Measurements from ENCODE around the gene PLEKHM1.
"Not testable (repeated sequence)": the region's sequence is repeated elsewhere in the genome, so short reads cannot be mapped to it uniquely, and the experiment has no call there.

The PLEKHM1 gene

GRCh38 chr17:45449708-45450329, 40.7 kb downstream of the PLEKHM1 start:
- H3K36me3 ChIP-seq (ENCODE audit: control insufficient read depth in 5 of 5, insufficient read depth in 5 of 5, low read length in 5 of 5), result peaks cover 0 to 52% (median 21%) of the 10 kb centered on the region in 5 donors
- H3K27me3 ChIP-seq (ENCODE audit: control insufficient read depth in 5 of 5, insufficient read depth in 4 of 5, low read length in 5 of 5); H3K27ac ChIP-seq (ENCODE audit: low read depth, low read length); H3K4me3 ChIP-seq (ENCODE audit: low read depth in 1 of 5, low read length in 5 of 5); H3K9ac ChIP-seq (ENCODE audit: low read length in 5 of 5); H3K9me3 ChIP-seq (ENCODE audit: control insufficient read depth in 5 of 5, low read length in 5 of 5): not testable (repeated sequence)
- peaks cover 0 to 27% (median 12%) of the 10 kb centered on the region in 5 donors for H3K4me1 ChIP-seq (ENCODE audit: control insufficient read depth in 5 of 5, insufficient read depth in 5 of 5, low read length in 5 of 5)

DNA sequence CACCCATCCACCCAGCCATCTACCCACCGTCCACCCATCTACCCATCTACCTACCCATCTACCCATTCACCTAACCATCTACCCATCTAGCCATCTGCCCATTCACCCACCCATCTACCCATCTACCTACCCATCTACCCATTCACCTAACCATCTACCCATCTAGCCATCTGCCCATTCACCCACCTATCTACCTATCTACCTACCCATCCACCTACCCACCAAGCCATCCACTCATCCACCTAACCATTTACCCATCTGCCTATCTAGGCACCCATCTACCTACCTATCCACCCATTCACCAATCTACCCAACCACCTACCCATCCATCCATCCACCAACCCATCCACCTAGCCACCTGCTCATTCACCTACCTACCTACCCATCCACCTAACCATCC, 41.3 kb downstream of the PLEKHM1 start:
- H3K4me1 ChIP-seq (ENCODE audit: control insufficient read depth in 5 of 5, insufficient read depth in 5 of 5, low read length in 5 of 5), result peaks cover 0 to 27% (median 12%) of the 10 kb centered on the region in 5 donors
- peaks cover 0 to 50% (median 21%) of the 10 kb centered on the region in 5 donors for H3K36me3 ChIP-seq (ENCODE audit: control insufficient read depth in 5 of 5, insufficient read depth in 5 of 5, low read length in 5 of 5)
- not testable (repeated sequence) for H3K9me3 ChIP-seq (ENCODE audit: control insufficient read depth in 5 of 5, low read length in 5 of 5); H3K9ac ChIP-seq (ENCODE audit: low read length in 5 of 5); H3K27me3 ChIP-seq (ENCODE audit: control insufficient read depth in 5 of 5, insufficient read depth in 4 of 5, low read length in 5 of 5); H3K27ac ChIP-seq (ENCODE audit: low read depth, low read length); H3K4me3 ChIP-seq (ENCODE audit: low read depth in 1 of 5, low read length in 5 of 5)

DNA sequence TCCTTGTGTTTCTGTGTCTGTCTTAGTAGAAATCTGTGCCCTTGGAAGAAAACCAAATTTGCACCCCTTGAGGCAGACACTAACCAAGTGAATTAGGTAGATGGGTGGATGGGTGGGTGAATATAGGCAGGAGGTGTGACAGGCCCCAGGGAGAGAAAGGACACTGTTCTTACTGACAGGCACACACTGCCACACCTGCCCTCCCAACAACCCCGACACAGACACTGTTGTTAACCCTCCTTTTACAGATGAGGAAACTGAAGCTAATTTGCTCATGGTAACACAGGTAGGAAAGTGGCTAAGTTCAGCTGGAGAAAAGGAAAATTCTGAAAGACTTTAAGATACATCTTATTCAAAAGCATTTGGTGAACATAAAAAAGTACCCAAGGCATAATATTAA, 42.0 kb downstream of the PLEKHM1 start:
- peaks cover 0 to 45% (median 15%) of the 10 kb centered on the region in 5 donors for H3K36me3 ChIP-seq (ENCODE audit: control insufficient read depth in 5 of 5, insufficient read depth in 5 of 5, low read length in 5 of 5)
- not testable (repeated sequence) for H3K9ac ChIP-seq (ENCODE audit: low read length in 5 of 5); H3K9me3 ChIP-seq (ENCODE audit: control insufficient read depth in 5 of 5, low read length in 5 of 5); H3K27me3 ChIP-seq (ENCODE audit: control insufficient read depth in 5 of 5, insufficient read depth in 4 of 5, low read length in 5 of 5); H3K4me3 ChIP-seq (ENCODE audit: low read depth in 1 of 5, low read length in 5 of 5); H3K27ac ChIP-seq (ENCODE audit: low read depth, low read length)
- H3K4me1 ChIP-seq (ENCODE audit: control insufficient read depth in 5 of 5, insufficient read depth in 5 of 5, low read length in 5 of 5), result peaks cover 0 to 27% (median 12%) of the 10 kb centered on the region in 5 donors

GRCh38 chr17:45448066-45448465, 42.5 kb downstream of the PLEKHM1 start:
- H3K4me3 ChIP-seq (ENCODE audit: low read depth in 1 of 5, low read length in 5 of 5); H3K27ac ChIP-seq (ENCODE audit: low read depth, low read length); H3K9me3 ChIP-seq (ENCODE audit: control insufficient read depth in 5 of 5, low read length in 5 of 5); H3K27me3 ChIP-seq (ENCODE audit: control insufficient read depth in 5 of 5, insufficient read depth in 4 of 5, low read length in 5 of 5); H3K9ac ChIP-seq (ENCODE audit: low read length in 5 of 5): not testable (repeated sequence)
- H3K4me1 ChIP-seq (ENCODE audit: control insufficient read depth in 5 of 5, insufficient read depth in 5 of 5, low read length in 5 of 5), result peaks cover 0 to 27% (median 12%) of the 10 kb centered on the region in 5 donors
- H3K36me3 ChIP-seq (ENCODE audit: control insufficient read depth in 5 of 5, insufficient read depth in 5 of 5, low read length in 5 of 5), result peaks cover 0 to 43% (median 13%) of the 10 kb centered on the region in 5 donors

DNA sequence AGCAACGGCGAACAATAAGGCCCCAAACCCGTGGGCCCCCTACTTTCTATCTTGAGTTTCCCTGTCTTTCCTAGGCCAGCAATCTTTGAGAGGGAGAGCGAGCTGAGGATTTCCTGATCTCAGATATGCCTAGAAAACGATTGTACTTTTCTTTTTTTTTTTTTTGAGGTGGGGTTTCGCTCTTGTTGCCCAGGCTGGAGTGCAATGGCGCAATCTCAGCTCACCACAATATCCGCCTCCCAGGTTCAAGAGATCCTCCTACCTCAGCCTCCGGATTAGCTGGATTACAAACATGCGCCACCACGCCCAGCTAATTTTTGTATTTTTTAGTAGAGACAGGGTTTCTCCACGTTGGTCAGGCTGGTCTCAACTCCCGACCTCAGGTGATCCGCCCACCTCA, 42.9 kb downstream of the PLEKHM1 start:
- H3K27ac ChIP-seq (ENCODE audit: low read depth, low read length); H3K27me3 ChIP-seq (ENCODE audit: control insufficient read depth in 5 of 5, insufficient read depth in 4 of 5, low read length in 5 of 5); H3K9me3 ChIP-seq (ENCODE audit: control insufficient read depth in 5 of 5, low read length in 5 of 5); H3K4me3 ChIP-seq (ENCODE audit: low read depth in 1 of 5, low read length in 5 of 5); H3K9ac ChIP-seq (ENCODE audit: low read length in 5 of 5): not testable (repeated sequence)
- Histone ChIP-seq H3K36me3 (ENCODE audit: control insufficient read depth in 5 of 5, insufficient read depth in 5 of 5, low read length in 5 of 5) (peaks cover 0 to 39% (median 13%) of the 10 kb centered on the region in 5 donors), H3K4me1 (ENCODE audit: control insufficient read depth in 5 of 5, insufficient read depth in 5 of 5, low read length in 5 of 5) (peaks cover 0 to 27% (median 12%) of the 10 kb centered on the region in 5 donors)

DNA sequence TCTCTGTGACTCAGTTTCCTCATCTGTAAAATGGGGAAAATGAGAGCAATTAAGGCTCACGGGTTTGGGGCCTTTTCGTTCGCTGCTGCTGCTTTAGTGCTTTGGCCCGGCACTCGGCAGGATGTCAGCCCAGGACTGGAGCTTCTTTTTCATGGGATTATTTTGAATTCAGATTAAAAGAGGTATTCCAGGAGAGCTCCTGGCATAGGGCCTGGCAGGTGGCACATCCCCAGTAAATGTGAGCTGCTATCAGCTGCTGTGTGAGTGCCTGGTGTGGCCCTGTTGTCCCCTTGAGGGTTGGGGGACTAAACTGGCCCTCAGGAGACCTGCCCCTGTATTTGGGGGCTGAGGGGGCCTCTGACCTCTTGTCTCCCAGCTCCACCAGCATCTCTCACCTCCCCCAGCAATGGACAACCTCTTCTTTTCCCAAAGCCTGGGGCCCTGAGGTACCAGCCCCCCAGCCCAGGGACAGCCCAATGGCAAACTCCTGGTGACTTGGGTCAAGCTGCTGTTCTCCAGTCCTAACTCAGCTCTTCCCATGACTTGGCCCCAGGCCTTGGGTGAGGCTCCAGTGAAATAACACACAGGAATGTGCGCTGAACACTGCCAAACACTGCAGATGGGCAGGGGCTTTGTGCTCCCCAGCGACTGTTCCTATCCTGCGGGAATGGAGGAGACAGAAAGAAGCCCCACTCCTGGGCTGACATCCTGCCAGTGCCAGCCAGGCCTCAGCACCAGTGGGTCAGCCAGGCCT, 43.5 kb downstream of the PLEKHM1 start:
- not testable (repeated sequence) for H3K27ac ChIP-seq (ENCODE audit: low read depth, low read length); H3K9me3 ChIP-seq (ENCODE audit: control insufficient read depth in 5 of 5, low read length in 5 of 5); H3K9ac ChIP-seq (ENCODE audit: low read length in 5 of 5); H3K27me3 ChIP-seq (ENCODE audit: control insufficient read depth in 5 of 5, insufficient read depth in 4 of 5, low read length in 5 of 5); H3K4me3 ChIP-seq (ENCODE audit: low read depth in 1 of 5, low read length in 5 of 5)
- H3K36me3 ChIP-seq (ENCODE audit: control insufficient read depth in 5 of 5, insufficient read depth in 5 of 5, low read length in 5 of 5), result peaks cover 0 to 39% (median 13%) of the 10 kb centered on the region in 5 donors
- H3K4me1 ChIP-seq (ENCODE audit: control insufficient read depth in 5 of 5, insufficient read depth in 5 of 5, low read length in 5 of 5), result peaks cover 0 to 27% (median 12%) of the 10 kb centered on the region in 5 donors

GRCh38 chr17:45445901-45446743, 44.4 kb downstream of the PLEKHM1 start:
- H3K4me1 ChIP-seq (ENCODE audit: control insufficient read depth in 5 of 5, insufficient read depth in 5 of 5, low read length in 5 of 5), result peaks cover 0 to 30% (median 11%) of the 10 kb centered on the region in 5 donors
- H3K9me3 ChIP-seq (ENCODE audit: control insufficient read depth in 5 of 5, low read length in 5 of 5); H3K27ac ChIP-seq (ENCODE audit: low read depth, low read length); H3K4me3 ChIP-seq (ENCODE audit: low read depth in 1 of 5, low read length in 5 of 5); H3K9ac ChIP-seq (ENCODE audit: low read length in 5 of 5); H3K27me3 ChIP-seq (ENCODE audit: control insufficient read depth in 5 of 5, insufficient read depth in 4 of 5, low read length in 5 of 5): not testable (repeated sequence)
- H3K36me3 ChIP-seq (ENCODE audit: control insufficient read depth in 5 of 5, insufficient read depth in 5 of 5, low read length in 5 of 5), result peaks cover 0 to 39% (median 13%) of the 10 kb centered on the region in 5 donors

DNA sequence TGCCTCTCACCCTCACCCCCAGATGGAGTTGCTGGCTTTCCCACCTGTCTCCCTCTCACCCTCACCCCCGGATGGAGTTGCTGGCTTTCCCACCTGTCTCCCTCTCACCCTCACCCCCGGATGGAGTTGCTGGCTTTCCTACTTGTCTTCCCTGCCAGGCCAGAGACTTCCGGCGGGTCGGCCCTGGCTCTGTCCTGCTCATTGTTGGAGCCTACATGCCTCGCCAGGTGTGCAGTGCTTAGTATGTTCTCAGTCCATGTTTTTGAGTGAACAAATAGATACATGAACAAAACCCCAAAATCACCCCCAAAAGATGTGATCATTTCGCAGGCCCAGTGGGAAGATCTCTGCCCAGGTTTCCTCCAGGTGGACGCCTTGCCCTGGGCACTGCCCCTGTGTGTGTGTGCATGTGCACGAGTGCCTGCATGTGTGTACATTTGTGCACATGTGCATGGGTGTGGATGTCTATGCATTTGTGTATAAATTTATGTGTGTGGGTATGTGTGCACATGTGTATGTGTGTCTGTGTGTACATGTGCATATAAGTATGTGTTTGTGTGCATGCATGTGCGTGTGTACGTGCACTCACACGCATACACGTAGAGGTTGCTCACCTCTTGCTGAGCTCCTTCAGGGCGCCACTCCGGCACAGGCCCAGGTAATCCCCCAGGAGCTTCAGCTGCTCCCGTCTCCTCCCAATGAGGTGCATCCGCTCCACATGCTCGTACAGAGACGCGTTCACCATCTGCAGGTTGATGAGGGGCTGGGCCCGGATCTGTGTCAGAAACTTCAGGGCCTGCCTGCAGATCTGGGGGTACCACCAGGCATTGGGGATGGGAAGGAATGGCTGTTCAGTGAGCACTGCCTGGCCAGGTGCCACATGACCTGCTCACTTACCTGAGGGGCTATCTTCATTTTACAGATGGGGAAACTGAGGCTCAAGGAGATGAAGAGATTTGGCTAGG, 45.4 kb downstream of the PLEKHM1 start:
- not testable (repeated sequence) for H3K27me3 ChIP-seq (ENCODE audit: control insufficient read depth in 5 of 5, insufficient read depth in 4 of 5, low read length in 5 of 5); H3K9me3 ChIP-seq (ENCODE audit: control insufficient read depth in 5 of 5, low read length in 5 of 5); H3K4me3 ChIP-seq (ENCODE audit: low read depth in 1 of 5, low read length in 5 of 5); H3K27ac ChIP-seq (ENCODE audit: low read depth, low read length); H3K9ac ChIP-seq (ENCODE audit: low read length in 5 of 5)
- Histone ChIP-seq H3K36me3 (ENCODE audit: control insufficient read depth in 5 of 5, insufficient read depth in 5 of 5, low read length in 5 of 5) (peaks cover 0 to 41% (median 12%) of the 10 kb centered on the region in 5 donors), H3K4me1 (ENCODE audit: control insufficient read depth in 5 of 5, insufficient read depth in 5 of 5, low read length in 5 of 5) (peaks cover 0 to 38% (median 14%) of the 10 kb centered on the region in 5 donors)

DNA sequence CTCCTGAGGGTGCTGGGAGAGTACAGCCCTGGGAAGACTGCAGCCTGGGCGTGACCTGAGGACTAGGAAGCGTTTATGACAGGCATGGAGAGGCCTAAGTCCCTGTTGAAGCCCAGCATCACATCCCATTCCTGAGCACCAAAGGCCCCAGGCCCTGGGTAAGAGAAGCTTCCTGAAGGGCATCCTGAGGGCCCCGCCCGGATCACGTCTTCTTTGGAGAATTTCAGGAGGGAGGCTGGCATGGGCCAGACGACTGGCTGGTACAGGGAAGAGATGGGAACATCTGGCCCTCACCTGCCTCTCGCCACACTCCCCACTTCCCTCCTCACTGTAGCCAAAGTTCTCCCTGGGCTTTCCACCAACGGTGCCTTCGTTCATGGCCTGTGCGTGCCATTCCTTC, 46.2 kb downstream of the PLEKHM1 start:
- H3K9me3 ChIP-seq (ENCODE audit: control insufficient read depth in 5 of 5, low read length in 5 of 5); H3K4me3 ChIP-seq (ENCODE audit: low read depth in 1 of 5, low read length in 5 of 5); H3K27me3 ChIP-seq (ENCODE audit: control insufficient read depth in 5 of 5, insufficient read depth in 4 of 5, low read length in 5 of 5); H3K27ac ChIP-seq (ENCODE audit: low read depth, low read length); H3K9ac ChIP-seq (ENCODE audit: low read length in 5 of 5): not testable (repeated sequence)
- Histone ChIP-seq H3K4me1 (ENCODE audit: control insufficient read depth in 5 of 5, insufficient read depth in 5 of 5, low read length in 5 of 5) (peaks cover 0 to 38% (median 14%) of the 10 kb centered on the region in 5 donors), H3K36me3 (ENCODE audit: control insufficient read depth in 5 of 5, insufficient read depth in 5 of 5, low read length in 5 of 5) (peaks cover 0 to 46% (median 14%) of the 10 kb centered on the region in 5 donors)
